GM18517 (cell line): ENCODE data around the gene MINK1.

Experiments used
- ATAC-seq: cut with Tn5 transposase; IDR thresholded peaks from one replicate; pipeline ENCODE4 v1.9.1; 2021; ENCODE audit warnings: mild to moderate bottlenecking, moderate library complexity; ENCODE audit not compliant: unreplicated experiment

MINK1 gene

DNA sequence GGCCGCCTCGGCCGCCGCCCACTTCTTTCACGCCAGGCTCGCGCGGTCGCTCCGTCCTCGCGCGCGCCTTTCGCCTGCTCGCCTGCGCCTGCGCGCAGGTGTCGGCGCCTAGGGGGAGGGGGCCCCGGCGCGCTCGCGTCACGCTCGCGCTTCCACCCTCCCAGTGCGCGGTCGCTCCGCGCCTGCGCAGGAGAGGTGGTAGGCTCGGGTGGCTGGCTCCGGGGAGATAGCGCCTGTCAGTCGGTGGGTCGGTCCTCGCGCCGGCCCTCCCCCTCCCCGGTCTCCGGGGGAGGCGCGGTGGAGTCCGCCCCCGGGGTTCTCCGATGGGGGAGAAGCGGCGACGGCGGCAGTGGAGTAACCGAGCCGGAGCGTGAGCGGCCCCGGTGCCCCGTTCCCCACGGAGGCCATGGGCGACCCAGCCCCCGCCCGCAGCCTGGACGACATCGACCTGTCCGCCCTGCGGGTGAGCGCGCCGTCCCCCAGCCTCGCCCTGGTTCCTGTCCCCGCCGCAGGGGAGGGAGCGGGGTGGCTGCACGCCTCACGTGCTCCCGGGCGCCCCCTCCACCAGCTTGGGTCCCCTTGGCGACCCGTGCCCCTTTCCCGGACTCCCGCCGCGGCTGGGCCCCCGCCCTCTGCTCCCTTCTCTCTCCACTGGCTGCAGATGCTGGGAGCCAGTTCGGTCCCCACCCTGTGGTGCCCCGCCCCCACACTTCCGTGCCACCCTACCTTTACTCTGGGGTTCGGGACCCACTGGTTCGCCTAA is at the start of gene MINK1:
Gene MINK1, plus strand, starts transcription at position 163 of the 763 bp plus-strand sequence. Its CDS starts 244 bp downstream, at position 407.
- peak; percentile 90 for ATAC-seq

DNA sequence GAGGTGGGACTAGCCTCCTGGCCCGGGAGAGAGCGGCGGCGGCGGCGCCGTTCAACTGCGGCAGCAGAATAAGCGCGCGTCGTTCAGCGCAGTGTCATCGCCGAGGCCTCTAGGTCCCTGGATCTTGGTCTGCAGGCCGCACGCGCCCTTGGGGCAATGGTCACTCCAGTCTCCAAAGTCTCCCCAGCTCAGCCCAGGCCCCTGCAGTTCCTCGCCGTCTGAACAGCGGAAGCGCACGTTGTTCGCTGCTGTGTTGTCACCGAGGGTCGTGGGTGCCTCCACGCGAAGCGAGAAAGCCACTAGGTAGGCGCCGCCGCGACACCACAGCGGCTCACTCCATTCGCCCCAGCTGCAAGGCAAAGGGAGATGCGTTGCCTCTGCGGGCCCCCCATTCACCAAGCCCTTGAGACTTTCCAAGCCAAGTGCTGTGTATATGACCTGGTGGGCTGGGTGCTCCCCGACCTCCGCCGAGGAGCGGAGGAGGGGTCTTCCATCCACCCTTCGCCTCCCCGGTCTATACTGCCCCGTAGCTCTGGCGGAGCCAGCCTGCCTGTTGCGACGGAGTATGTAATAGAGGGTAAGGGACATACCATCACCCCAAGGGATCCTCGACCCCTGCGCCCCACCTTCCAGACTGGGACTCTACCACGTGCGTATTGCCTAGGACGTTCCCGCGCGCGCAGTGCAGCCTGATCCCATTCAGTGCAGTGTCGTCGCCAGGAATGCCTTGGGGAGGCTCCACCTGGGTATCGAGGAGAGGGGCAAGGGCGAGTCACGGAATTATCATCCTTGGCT is 47.6 kb upstream of the MINK1 start:
- no peak for ATAC-seq

DNA sequence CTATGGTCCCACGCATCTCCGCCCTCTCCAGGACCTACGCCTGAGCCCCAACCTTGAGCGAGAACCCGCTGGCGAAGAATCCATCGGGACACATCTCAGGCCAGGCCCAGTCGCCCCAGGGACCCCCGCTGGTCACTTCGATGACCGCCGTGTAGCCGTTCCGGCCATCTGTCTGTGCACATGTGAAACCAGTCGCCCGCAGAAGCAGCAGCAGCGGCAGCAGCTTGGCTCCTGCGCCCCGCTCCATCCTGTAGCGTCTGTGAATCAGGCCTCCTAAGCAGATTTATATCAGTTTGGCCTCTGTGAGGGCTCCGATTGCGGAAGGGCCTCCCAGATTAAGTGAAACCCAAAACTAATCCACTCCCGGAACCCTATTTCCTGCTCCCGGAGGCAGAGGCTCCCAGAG is 47.0 kb upstream of the MINK1 start, which contains the start of gene VMO1:
Gene VMO1, minus strand, starts transcription at position 259 of the 406 bp plus-strand sequence. Its CDS starts 12 bp downstream, at position 247.
- no peak for ATAC-seq

DNA sequence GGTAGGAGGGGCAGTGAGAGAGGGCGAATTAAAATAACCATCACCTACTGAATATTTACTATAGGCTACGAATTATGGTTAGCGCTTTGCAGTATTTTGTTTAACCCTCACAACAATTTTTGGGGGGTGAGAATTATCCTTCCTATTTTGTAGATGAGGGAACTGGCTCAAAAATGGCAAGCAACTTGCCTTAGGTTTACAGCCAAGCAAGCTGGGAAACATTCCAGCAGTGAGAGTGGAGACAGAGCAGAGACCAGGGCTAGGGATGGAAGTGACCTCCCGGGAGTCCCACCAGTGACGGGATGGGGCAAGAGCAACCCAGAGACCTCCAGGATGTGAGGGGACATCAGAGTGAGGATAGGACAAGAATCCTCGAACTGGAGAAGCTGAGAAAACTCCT is 46.6 kb upstream of the MINK1 start:
- no peak for ATAC-seq

DNA sequence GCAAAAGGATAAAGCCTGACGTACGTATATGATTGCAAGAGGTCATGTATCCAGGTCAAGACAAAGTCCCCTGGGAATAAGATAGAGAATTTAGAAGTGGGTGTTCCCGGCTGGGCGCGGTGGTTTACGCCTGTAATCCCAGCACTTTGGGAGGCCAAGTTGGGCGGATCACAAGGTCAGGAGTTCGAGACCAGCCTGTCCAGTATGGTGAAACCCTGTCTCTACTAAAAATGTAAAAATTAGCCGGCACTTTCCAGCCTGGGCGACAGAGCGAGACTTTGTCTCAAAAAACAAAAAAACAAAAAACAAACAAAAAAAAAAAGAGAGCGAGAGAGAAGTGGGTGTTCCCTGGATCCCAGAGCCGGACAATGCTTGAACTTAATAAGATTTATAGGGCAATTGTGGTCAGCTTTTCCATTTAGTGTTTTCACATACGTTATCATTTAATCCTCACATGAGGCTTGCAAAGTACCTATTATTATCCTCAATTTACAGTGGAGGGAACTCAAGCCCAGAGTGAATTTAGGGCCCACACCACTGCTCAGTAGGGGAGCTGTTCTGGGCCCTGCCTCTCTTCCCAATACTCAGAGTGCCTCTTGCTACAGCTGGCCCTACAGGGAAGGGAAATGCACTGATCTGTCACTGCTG is 44.9 kb upstream of the MINK1 start:
- ATAC-seq = no peak

DNA sequence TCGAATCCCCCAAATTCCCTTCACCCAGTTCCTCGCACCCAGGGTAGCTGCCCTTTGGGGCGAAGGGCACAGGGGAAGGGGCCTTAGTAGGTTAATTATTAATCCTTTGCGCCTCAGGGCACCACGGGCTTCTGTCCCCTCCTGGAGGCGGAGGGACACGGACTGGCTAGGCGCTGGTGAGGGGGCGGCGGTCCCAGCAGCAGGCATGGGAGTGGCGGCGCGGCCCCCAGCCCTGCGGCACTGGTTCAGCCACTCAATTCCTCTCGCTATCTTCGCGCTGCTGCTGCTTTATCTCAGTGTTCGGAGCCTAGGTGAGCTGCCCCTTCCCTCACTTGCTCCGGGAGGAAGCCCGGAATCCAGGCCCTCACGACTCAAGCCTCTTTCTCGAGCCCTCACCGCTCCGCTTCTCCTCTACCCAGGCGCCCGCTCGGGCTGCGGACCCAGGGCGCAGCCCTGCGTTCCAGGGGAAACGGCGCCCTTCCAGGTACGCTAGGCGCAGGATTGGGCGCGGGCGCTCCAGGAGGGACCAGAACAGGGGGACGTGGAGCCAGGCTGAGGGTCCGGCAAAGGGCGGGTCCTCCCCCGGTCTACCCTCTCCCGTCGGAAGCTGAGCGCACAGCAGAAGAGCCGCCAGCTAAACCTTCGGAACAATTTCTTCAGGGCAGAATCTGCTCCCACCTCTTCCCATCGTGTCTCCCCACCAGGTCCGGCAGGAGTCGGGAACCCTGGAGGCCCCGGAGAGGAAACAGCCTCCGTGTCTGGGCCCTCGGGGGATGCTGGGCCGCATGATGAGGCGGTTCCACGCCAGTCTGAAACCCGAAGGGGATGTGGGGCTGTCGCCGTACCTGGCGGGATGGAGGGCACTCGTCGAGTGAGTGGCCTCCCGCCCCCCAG is 44.1 kb upstream of the MINK1 start, which contains the start of gene GLTPD2:
Gene GLTPD2, plus strand, starts transcription at position 158 of the 894 bp plus-strand sequence. Its CDS starts 48 bp downstream, at position 206.
- peak; percentile 8 for ATAC-seq

DNA sequence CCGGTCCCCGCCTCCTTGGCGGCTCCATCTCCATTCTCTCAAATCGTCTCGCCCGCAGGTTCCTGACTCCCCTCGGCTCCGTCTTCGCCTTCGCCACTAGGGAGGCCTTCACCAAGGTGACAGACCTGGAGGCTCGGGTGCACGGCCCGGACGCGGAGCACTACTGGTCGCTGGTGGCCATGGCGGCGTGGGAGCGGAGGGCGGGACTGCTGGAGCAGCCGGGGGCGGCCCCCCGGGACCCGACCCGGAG is 43.5 kb upstream of the MINK1 start:
- ATAC-seq = no peak

DNA sequence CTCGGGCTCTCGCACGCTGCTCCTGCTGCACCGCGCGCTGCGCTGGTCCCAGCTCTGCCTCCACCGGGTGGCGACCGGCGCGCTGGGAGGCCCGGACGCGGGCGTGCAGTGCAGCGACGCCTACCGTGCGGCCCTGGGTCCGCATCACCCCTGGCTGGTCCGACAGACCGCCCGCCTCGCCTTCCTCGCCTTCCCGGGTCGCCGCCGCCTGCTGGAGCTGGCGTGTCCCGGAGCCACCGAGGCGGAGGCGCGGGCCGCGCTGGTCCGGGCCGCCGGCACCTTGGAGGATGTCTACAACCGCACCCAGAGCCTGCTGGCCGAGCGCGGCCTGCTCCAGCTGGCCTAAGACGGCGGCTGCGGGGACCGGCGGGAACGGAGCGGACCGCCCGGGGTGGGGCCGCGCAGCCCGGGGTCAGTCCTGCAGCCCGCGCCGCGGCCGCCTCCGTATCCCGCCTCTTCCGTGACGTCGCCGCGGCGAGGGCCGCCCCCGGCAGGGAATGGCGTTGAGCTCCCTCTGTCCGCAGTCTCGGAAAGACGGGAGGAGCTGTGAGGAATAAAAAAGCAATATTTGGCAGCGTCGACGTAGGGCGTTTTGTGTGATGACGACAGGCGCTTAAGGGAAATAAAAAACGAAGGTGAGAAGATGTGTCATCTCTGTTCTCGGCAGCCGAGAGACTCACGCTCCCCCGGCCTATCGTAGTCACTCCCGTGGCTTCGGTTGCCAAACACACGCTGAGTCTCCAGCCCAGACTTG is 43.0 kb upstream of the MINK1 start:
- ATAC-seq = peak; percentile 81

DNA sequence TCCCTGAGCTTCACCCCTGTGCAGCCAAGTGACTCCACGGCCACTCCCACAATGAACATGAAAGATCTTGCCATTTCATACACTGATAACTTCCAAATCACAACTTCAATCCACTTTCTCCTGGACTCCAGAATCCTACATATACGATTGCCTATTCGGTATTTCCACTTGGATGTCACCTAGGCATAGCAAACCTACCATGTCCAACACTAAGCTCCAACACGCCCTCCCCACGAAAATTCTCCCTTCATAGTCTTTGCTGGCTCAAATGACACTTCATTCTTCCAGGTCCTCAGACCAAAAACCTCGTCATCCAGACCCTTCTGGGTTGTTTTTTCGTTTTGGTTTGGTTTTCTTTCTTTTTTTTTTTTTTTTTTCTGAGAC is 42.4 kb upstream of the MINK1 start:
- no peak for ATAC-seq

DNA sequence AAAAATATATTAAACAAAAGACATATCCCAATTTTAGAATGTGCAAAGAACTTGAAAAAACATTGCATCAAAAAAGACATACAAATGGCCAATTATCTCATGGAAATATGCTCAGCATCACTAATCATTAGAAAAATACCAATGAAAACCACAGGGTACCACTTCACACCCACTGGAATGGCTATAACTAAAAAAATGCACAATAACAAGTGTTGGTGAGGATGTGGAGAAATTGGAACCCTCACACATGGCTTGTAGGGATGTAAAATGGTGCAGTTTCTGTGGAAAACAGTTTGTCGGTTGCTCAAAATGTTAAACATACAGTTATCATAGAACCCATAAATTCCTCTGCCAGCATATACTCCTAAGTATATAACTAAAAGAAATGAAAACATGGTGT is 38.0 kb upstream of the MINK1 start:
- ATAC-seq = no peak

DNA sequence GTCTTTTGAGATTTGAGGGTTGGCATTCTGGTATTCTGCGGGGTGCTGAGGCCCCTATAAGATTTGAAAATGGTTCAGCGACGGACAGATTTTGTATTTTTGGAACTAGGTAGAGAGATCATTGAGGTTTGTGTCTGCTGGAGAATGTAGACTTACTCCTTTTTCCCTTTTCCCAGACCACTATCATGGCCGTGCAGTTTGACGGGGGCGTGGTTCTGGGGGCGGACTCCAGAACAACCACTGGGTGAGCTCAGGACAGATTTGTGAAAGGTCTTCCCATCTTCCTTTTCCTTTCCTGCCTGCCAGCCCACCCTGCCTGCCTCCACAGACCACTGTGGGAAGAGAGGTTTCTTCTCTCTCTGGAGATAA is 36.6 kb upstream of the MINK1 start:
- ATAC-seq = peak; percentile 17

DNA sequence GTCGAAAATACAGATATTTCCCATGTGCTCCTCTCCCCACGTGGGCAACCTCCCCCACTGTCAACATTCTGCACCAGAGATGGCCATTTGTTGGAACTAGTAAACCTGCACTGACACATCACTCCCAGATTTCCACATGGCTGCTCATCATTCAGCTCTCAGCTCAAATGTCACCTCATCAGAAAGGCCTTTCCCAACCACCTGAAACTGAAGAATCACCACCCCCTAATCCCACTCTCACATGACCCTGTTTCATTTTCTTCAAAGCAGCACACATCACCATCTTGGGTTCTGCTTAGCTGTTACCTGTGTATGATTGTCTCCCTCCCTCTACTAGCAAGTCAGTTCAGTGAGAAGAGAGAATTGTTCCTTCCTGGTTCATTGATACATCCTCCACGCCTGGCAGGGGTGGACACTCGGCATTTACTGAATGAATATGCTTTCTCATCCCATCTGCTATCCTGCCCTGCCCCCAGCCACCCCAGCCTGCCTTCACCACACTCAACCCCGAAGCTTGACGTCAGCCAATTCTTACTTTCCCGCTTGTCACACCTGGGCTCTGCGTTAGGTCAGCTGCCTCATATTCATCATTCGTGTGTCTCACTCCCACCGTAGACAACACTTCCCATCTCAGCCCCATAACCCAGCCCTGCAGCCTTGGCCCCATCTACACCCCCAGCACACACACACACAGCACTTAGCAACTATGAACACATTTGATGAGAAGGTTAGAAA is 32.5 kb upstream of the MINK1 start:
- no peak for ATAC-seq

DNA sequence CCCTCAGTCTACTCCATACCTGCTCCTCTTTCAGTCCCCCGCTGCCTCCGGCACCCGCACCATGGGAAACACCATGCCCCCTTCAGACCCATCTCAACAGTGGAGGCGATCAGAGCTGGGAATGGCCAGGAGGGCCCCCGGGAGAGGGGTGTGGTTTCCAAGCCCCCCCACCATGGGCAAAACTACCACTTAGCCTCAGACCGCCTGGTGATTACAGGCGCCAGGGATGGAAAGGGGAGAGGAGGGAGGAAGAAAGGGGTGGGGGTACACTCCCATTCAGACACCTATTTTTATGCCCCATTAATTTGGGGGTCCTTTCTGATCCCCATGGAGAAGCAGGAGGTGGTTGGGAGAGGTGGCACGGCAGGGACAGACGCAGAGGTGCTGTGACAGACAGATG is 30.9 kb upstream of the MINK1 start, which contains the start of gene C17orf114:
Gene C17orf114, minus strand, starts transcription at position 101 of the 400 bp plus-strand sequence.
- ATAC-seq = no peak

DNA sequence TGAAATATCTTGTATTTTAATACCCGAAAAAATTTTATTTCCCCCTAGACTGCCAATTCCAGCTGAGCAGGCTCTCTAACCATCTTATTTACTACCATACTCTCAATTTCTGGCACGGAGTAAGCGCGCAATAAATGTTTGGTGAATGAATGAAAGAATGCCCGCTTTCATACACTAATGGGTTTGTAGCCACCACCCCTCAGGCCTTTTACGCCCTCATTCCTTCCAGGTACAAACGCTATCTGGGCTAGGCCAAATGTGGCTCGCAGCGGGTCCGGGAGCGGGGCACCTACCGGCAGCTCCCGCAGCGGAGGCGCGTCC is 26.7 kb upstream of the MINK1 start:
- no peak for ATAC-seq

DNA sequence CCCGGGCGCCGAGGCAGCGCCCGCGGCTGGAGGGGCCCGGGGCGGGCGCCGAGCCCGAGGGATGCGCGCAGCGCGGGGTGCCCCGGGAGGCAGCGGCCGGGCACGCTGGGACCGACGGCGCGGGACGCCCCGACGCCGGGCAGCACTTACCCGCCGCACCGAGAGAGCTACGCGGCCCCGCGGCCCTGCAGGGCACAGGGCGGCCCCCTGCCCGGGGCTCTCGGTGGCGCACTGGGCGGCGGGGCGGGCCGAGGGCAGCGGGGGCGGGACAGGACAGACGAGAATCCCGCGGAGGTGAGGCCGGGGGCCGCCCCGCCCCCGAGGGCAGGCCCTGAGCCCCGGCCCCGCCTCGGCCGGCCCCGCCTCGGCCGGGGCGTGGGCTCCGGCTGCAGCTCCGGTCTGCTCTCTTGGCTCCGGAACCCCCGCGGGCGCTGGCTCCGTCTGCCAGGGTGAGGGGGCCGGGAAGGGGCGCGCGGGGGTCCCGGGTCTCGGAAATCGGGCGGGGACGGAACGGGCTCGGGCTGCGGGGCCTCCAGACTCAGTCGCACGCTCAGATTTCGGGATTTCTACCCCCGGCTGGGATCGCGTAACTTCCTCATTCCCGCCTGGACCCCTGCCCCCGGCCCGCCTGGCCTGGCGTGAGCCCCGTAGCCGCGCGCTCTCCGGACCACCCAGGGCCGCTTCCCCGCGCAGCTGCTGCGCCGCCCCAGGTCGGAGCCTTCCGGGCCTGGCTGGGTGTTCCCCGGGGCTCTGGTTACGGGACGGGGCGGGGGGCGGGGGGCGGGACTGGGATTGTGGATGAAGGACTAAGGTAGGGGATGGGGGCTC is 26.1 kb upstream of the MINK1 start, which contains the start of gene PLD2:
Gene PLD2, plus strand, starts transcription at position 376 of the 828 bp plus-strand sequence. CDS start 621 bp downstream, outside the sequence.
- ATAC-seq = peak; percentile 76

DNA sequence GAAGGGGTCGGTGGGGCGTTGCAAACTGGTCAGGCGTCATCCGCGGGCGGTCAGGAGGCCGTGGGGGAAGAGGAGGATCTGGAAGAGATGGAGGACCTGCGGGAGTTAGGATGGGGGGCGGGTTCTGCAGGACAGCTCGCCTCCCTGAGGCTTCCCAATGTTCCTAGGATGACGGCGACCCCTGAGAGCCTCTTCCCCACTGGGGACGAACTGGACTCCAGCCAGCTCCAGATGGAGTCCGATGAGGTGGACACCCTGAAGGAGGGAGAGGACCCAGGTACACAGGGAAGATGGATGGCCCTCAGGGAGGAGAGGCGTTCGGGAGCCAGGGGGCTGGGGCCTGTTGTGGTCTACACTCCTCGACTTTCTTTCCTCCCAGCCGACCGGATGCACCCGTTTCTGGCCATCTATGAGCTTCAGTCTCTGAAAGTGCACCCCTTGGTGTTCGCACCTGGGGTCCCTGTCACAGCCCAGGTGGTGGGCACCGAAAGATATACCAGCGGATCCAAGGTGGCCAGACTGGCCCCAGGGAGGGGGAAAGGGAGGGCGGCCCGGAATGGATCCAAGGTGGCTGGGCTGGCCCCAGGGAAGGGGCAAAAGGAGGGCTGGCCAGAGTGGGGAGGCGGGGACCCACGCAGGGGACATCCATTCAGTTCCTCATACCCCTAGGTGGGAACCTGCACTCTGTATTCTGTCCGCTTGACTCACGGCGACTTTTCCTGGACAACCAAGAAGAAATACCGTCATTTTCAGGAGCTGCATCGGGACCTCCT is 25.3 kb upstream of the MINK1 start:
- ATAC-seq = no peak

DNA sequence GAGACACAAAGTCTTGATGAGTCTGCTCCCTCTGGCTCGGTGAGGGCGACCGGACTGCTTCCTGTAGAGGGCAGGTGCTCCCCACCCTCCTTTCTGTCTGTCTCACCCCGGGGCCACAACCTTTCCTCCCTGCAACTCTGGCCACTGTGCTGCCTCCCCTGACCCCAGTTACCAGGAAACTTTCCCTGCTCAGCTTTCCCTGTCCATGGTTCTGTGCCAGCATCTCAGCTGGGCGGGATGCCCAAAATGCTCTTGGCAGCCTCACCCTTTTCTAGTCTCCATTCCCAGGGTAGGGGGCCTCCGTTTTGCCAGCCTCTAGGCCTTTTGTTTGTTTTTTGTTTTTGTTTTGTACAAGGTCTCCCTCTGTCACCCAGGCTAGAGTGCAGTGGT is 24.8 kb upstream of the MINK1 start:
- no peak for ATAC-seq
